ENCODE results near the gene CAMK1.
A peak's percentile ranks its signal among the peaks of the same experiment; 100 is the strongest.

The CAMK1 gene

GRCh38 chr3:9770276-9770812 is 597 bp upstream of the CAMK1 start:
- DNase-seq = no peak

- no peak for DNase-seq
Measured at GRCh38 chr3:9769012-9769411, 735 bp downstream of the CAMK1 start.

- DNase-seq = no peak
Measured at GRCh38 chr3:9768141-9768775, 1.5 kb downstream of the CAMK1 start.

- no peak for DNase-seq
Measured at GRCh38 chr3:9767418-9767817, 2.3 kb downstream of the CAMK1 start.

GRCh38 chr3:9765865-9766264 is 3.9 kb downstream of the CAMK1 start:
- no peak for DNase-seq

GRCh38 chr3:9762871-9763270 is 6.9 kb downstream of the CAMK1 start:
- DNase-seq = no peak

GRCh38 chr3:9761919-9762318 is 7.8 kb downstream of the CAMK1 start:
- no peak for DNase-seq

GRCh38 chr3:9760779-9761505 is 8.8 kb downstream of the CAMK1 start:
- DNase-seq = no peak

GRCh38 chr3:9757427-9757826 is 12.3 kb downstream of the CAMK1 start:
- DNase-seq = no peak

GRCh38 chr3:9754678-9755077 is 15.1 kb downstream of the CAMK1 start:
- no peak for DNase-seq

- no peak for DNase-seq
Measured at GRCh38 chr3:9750556-9751411, 19.0 kb downstream of the CAMK1 start.

- DNase-seq = peak; percentile 96
Measured at GRCh38 chr3:9749645-9750555, 19.8 kb downstream of the CAMK1 start, which contains the start of gene OGG1. OGG1 (plus strand) TSS chr3:9749952; CDS start chr3:9750287, 335 bp downstream.

- no peak for DNase-seq
Measured at GRCh38 chr3:9749296-9749644, 20.5 kb downstream of the CAMK1 start.

GRCh38 chr3:9748031-9748430 is 21.7 kb downstream of the CAMK1 start:
- no peak for DNase-seq

GRCh38 chr3:9747267-9747666 is 22.5 kb downstream of the CAMK1 start:
- DNase-seq = no peak

- DNase-seq = no peak
Measured at GRCh38 chr3:9746330-9746729, 23.4 kb downstream of the CAMK1 start.

- DNase-seq = no peak
Measured at GRCh38 chr3:9745521-9745920, 24.2 kb downstream of the CAMK1 start.

- no peak for DNase-seq
Measured at GRCh38 chr3:9744162-9744561, 25.6 kb downstream of the CAMK1 start.

- DNase-seq = no peak
Measured at GRCh38 chr3:9743548-9743947, 26.2 kb downstream of the CAMK1 start.

GRCh38 chr3:9742560-9742959 is 27.2 kb downstream of the CAMK1 start:
- DNase-seq = no peak

- no peak for DNase-seq
Measured at GRCh38 chr3:9739181-9739580, 30.6 kb downstream of the CAMK1 start.

- DNase-seq = no peak
Measured at GRCh38 chr3:9736831-9737230, 32.9 kb downstream of the CAMK1 start.

Data from CD4-positive, alpha-beta T cell treated with Interleukin-10 for 1 hour (primary cell).